ENCODE measurements around the gene PCLO. TPM values are rescaled to one million over a fixed set of nuclear protein-coding genes. Genes with fewer than 3 reads are reported as not detected.

Gene PCLO
- total and polyA plus RNA-seq, 12 donors, result 0.06 to 10.8 (median 2.3) TPM

- intact Hi-C loops (cut with DNase I), result no loop called here
- Histone ChIP-seq H3K4me1 (no peaks in the 10 kb centered on the region), H3K4me3 (no peak overlapping the region), H3K27me3 (no peaks in the 10 kb centered on the region), H3K36me3 (no peaks in the 10 kb centered on the region), H3K27ac (no peak overlapping the region), H3K9me3 (peaks cover 0 to 4% (median 0%) of the 10 kb centered on the region in 11 donors)
- DNase-seq, result no peak
- no peak for ATAC-seq
- TF ChIP-seq CTCF (IDR thresholded peaks at IDR 0.05), result no peak
- 91 to 94% methylated on average over 1 of the region's 1 CpG for WGBS, 2 donors
Measured at GRCh38 chr7:83201355-83201754, 38.7 kb upstream of the PCLO start.

GRCh38 chr7:83190659-83191389 is 28.1 kb upstream of the PCLO start:
- Histone ChIP-seq H3K4me1 (no peaks in the 10 kb centered on the region), H3K27ac (no peak overlapping the region), H3K27me3 (no peaks in the 10 kb centered on the region), H3K36me3 (no peaks in the 10 kb centered on the region), H3K9me3 (no peaks in the 10 kb centered on the region), H3K4me3 (no peak overlapping the region)
- no peak for TF ChIP-seq CTCF (IDR thresholded peaks at IDR 0.05)
- DNase-seq, result no peak
- ATAC-seq, result no peak
- intact Hi-C loops (cut with DNase I), result no loop called here

- no peak for ATAC-seq
- WGBS, 2 donors, result 44 to 59% methylated on average over 1 of the region's 1 CpG
Measured at GRCh38 chr7:83178796-83179195, 16.1 kb upstream of the PCLO start.

GRCh38 chr7:83178066-83178465 is 15.4 kb upstream of the PCLO start:
- H3K27me3 ChIP-seq, result no peaks in the 10 kb centered on the region
- 61 to 62% methylated on average over 4 of the region's 4 CpGs for WGBS, 2 donors
- intact Hi-C loops (cut with DNase I), result no loop called here
- H3K36me3 ChIP-seq, result no peaks in the 10 kb centered on the region
- no peaks in the 10 kb centered on the region for H3K4me1 ChIP-seq
- DNase-seq, result no peak
- no peak overlapping the region for H3K27ac ChIP-seq
- no peak for TF ChIP-seq CTCF (IDR thresholded peaks at IDR 0.05)
- no peak overlapping the region for H3K4me3 ChIP-seq
- peaks cover 0 to 14% (median 3%) of the 10 kb centered on the region in 11 donors for H3K9me3 ChIP-seq
- no peak for ATAC-seq

More at GRCh38 chr7:83178796-83179195, 16.1 kb upstream of the PCLO start:
- intact Hi-C loops (cut with DNase I), result no loop called here
- H3K27ac ChIP-seq, result no peak overlapping the region
- no peak overlapping the region for H3K4me3 ChIP-seq
- H3K4me1 ChIP-seq, result no peaks in the 10 kb centered on the region
- no peaks in the 10 kb centered on the region for H3K27me3 ChIP-seq
- no peaks in the 10 kb centered on the region for H3K36me3 ChIP-seq
- H3K9me3 ChIP-seq, result peaks cover 0 to 21% (median 10%) of the 10 kb centered on the region in 11 donors
- no peak for TF ChIP-seq CTCF (IDR thresholded peaks at IDR 0.05)
- DNase-seq, result no peak

Measured in heart right ventricle (tissue), 16 donors.